ENCODE data around the gene EPN3.

EPN3 gene

DNA sequence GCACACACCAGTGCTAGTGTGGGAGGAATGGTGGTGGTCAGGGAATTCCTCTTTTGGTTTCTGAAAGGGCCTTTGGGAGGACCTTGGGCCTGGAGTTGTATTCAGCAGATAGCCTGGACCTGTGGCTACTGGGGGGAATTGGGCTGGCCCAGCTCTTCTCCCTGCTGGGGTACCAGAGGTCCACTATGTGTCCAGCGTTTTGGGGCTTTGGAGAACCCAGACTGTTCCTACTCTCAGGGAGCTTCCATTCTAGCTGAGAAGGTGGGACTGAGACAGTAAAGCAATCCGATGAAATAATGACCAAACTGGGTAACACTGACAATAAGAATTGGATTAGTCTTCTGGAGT lies 2.4 kb downstream of the EPN3 start:
- TF ChIP-seq FOXM1 (IDR thresholded peaks at IDR 0.05; ENCODE audit: borderline replicate concordance, low read depth) (no peak), TCF12 (IDR thresholded peaks at IDR 0.05; ENCODE audit: low read depth) (no peak), NFIC (IDR thresholded peaks at IDR 0.05) (no peak), CREB1 (IDR thresholded peaks at IDR 0.05; ENCODE audit: low read depth) (no peak), ZBTB7A (IDR thresholded peaks at IDR 0.05; ENCODE audit: low read depth) (no peak)
- TF ChIP-seq, protein P1, sequence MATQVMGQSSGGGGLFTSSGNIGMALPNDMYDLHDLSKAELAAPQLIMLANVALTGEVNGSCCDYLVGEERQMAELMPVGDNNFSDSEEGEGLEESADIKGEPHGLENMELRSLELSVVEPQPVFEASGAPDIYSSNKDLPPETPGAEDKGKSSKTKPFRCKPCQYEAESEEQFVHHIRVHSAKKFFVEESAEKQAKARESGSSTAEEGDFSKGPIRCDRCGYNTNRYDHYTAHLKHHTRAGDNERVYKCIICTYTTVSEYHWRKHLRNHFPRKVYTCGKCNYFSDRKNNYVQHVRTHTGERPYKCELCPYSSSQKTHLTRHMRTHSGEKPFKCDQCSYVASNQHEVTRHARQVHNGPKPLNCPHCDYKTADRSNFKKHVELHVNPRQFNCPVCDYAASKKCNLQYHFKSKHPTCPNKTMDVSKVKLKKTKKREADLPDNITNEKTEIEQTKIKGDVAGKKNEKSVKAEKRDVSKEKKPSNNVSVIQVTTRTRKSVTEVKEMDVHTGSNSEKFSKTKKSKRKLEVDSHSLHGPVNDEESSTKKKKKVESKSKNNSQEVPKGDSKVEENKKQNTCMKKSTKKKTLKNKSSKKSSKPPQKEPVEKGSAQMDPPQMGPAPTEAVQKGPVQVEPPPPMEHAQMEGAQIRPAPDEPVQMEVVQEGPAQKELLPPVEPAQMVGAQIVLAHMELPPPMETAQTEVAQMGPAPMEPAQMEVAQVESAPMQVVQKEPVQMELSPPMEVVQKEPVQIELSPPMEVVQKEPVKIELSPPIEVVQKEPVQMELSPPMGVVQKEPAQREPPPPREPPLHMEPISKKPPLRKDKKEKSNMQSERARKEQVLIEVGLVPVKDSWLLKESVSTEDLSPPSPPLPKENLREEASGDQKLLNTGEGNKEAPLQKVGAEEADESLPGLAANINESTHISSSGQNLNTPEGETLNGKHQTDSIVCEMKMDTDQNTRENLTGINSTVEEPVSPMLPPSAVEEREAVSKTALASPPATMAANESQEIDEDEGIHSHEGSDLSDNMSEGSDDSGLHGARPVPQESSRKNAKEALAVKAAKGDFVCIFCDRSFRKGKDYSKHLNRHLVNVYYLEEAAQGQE (IDR thresholded peaks at IDR 0.05; ENCODE audit: low read depth): no peak

DNA sequence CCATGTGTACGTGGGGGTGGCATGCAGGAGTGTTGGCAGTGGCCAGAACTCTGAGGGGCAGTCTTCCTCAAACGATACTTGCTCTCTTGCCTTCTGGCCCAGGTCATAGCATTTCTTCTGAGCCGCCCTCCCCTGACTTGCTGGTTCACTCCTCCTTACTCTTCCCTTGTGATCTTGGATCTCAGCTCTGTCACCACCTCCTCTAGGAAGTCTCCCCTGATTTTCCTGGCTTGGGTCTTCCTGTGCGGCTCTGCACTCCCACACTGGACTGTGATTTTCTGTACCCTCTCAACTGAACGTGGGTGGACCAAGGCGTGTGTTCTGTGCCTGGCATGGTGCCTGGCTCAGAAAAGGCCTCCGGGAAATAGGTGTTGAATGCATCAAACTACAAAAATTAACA lies 2.9 kb downstream of the EPN3 start:
- no peak for TF ChIP-seq FOXM1 (IDR thresholded peaks at IDR 0.05; ENCODE audit: borderline replicate concordance, low read depth)
- TF ChIP-seq EP300 (IDR thresholded peaks at IDR 0.05; ENCODE audit: borderline replicate concordance): no peak
- no peak for TF ChIP-seq RAD21 (IDR thresholded peaks at IDR 0.05; ENCODE audit: low read depth)
- TF ChIP-seq NFIC (IDR thresholded peaks at IDR 0.05): no peak
- no peak for TF ChIP-seq TCF12 (IDR thresholded peaks at IDR 0.05; ENCODE audit: low read depth)
- TF ChIP-seq, protein P1 (IDR thresholded peaks at IDR 0.05; ENCODE audit: low read depth): no peak
- no peak for TF ChIP-seq ZBTB7A (IDR thresholded peaks at IDR 0.05; ENCODE audit: low read depth)
- TF ChIP-seq TAF1 (IDR thresholded peaks at IDR 0.05; ENCODE audit: low read depth): no peak
- TF ChIP-seq TEAD4 (IDR thresholded peaks at IDR 0.05): no peak
- TF ChIP-seq CREB1 (IDR thresholded peaks at IDR 0.05; ENCODE audit: low read depth): no peak
- no peak for TF ChIP-seq CEBPB (IDR thresholded peaks at IDR 0.05)
- no peak for TF ChIP-seq YY1 (IDR thresholded peaks at IDR 0.05; ENCODE audit: low read depth)
- TF ChIP-seq, protein P2, sequence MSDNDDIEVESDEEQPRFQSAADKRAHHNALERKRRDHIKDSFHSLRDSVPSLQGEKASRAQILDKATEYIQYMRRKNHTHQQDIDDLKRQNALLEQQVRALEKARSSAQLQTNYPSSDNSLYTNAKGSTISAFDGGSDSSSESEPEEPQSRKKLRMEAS (IDR thresholded peaks at IDR 0.05): no peak
- TF ChIP-seq, protein P3, sequence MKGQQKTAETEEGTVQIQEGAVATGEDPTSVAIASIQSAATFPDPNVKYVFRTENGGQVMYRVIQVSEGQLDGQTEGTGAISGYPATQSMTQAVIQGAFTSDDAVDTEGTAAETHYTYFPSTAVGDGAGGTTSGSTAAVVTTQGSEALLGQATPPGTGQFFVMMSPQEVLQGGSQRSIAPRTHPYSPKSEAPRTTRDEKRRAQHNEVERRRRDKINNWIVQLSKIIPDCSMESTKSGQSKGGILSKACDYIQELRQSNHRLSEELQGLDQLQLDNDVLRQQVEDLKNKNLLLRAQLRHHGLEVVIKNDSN (IDR thresholded peaks at IDR 0.05): no peak
- TF ChIP-seq EGR1 (IDR thresholded peaks at IDR 0.05): no peak

DNA sequence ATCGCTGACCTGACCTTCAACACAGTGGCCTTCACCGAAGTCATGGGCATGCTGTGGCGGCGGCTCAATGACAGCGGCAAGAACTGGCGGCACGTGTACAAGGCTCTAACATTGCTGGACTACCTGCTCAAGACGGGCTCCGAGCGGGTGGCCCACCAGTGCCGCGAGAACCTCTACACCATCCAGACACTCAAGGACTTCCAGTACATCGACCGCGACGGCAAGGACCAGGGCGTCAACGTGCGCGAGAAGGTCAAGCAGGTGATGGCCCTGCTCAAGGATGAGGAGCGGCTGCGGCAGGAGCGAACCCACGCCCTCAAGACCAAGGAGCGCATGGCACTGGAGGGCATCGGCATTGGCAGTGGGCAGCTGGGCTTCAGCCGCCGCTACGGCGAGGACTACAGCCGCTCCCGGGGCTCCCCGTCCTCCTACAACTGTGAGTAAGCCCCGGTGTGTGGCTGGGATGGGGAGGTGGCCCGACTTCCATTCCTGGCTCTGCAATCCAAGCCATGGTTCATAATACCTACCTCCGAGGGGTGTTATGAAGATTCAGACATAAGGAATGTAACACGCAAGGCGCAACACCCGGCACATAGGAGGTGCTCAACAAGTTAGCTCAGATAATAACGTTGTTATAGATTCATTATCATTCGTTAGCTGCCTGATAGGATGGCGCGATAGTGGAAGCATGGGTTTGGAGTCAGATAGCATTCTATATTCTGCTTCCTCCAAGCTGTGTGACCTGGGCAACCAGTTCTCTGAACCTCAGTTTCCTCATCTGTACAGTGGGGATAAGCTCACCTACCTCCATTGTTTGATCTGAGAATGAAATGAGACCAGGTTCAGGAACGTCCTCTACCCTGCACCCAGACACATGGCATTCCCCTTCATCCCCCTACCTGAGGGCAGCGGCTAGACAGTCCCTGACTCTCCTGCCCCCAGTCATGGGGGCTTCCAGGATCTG lies 4.4 kb downstream of the EPN3 start:
- TF ChIP-seq FOXM1 (IDR thresholded peaks at IDR 0.05; ENCODE audit: borderline replicate concordance, low read depth): no peak
- no peak for TF ChIP-seq RAD21 (IDR thresholded peaks at IDR 0.05; ENCODE audit: low read depth)
- TF ChIP-seq, protein P1 (IDR thresholded peaks at IDR 0.05; ENCODE audit: low read depth): no peak
- TF ChIP-seq CREB1 (IDR thresholded peaks at IDR 0.05; ENCODE audit: low read depth): no peak
- TF ChIP-seq EGR1 (IDR thresholded peaks at IDR 0.05): no peak
- TF ChIP-seq TCF12 (IDR thresholded peaks at IDR 0.05; ENCODE audit: low read depth): no peak
- TF ChIP-seq EP300 (IDR thresholded peaks at IDR 0.05; ENCODE audit: borderline replicate concordance): no peak
- no peak for TF ChIP-seq TAF1 (IDR thresholded peaks at IDR 0.05; ENCODE audit: low read depth)
- TF ChIP-seq YY1 (IDR thresholded peaks at IDR 0.05; ENCODE audit: low read depth): no peak
- TF ChIP-seq, protein P3 (IDR thresholded peaks at IDR 0.05): no peak

DNA sequence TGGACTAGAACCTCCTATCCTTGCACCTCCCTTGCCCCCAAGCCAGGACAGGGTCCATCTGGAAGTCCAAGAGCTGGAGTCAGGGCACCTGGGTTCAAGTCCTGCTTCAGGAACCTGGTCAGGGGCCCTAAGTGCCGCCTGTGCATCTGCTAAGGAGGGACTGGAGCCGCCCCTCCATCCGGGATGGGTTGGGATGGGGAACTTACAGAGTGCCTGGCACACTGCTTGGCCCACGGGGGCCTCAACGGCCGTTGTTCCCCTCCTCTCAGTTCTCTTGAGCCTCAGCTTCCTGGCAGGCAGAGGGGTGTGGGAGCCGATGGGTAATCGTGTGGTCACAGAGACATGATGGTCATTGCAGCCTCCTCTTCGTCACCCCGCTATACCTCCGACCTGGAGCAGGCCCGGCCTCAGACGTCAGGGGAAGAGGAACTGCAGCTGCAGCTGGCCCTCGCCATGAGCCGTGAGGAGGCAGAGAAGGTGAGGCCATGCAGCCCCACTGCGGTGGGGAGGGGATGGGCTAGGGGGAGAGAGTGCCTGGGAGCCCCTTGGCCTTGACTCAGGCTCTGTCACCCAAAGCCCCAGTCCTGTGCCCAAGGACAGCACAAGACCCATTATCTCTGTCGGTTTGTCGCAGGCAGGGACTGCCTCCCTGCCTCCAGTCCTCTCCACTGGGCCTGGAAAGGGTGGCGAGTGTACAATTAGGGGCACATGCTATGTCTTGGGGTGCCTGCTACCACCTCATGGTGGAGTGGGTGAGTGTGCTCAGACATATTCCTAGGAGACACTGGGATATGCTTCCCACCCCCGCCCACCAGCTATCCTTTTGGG lies 5.4 kb downstream of the EPN3 start:
- no peak for TF ChIP-seq TCF12 (IDR thresholded peaks at IDR 0.05; ENCODE audit: low read depth)
- TF ChIP-seq CEBPB (IDR thresholded peaks at IDR 0.05): no peak
- TF ChIP-seq, protein P1 (IDR thresholded peaks at IDR 0.05; ENCODE audit: low read depth): no peak
- no peak for TF ChIP-seq NFIC (IDR thresholded peaks at IDR 0.05)
- TF ChIP-seq RAD21 (IDR thresholded peaks at IDR 0.05; ENCODE audit: low read depth): no peak
- TF ChIP-seq CREB1 (IDR thresholded peaks at IDR 0.05; ENCODE audit: low read depth): no peak
- TF ChIP-seq, protein P3 (IDR thresholded peaks at IDR 0.05): no peak
- TF ChIP-seq, protein P2 (IDR thresholded peaks at IDR 0.05): no peak
- TF ChIP-seq EGR1 (IDR thresholded peaks at IDR 0.05): no peak
- TF ChIP-seq EP300 (IDR thresholded peaks at IDR 0.05; ENCODE audit: borderline replicate concordance): no peak
- TF ChIP-seq ZBTB7A (IDR thresholded peaks at IDR 0.05; ENCODE audit: low read depth): no peak
- no peak for TF ChIP-seq TAF1 (IDR thresholded peaks at IDR 0.05; ENCODE audit: low read depth)
- TF ChIP-seq YY1 (IDR thresholded peaks at IDR 0.05; ENCODE audit: low read depth): no peak
- no peak for TF ChIP-seq TEAD4 (IDR thresholded peaks at IDR 0.05)
- no peak for TF ChIP-seq FOXM1 (IDR thresholded peaks at IDR 0.05; ENCODE audit: borderline replicate concordance, low read depth)

Data from Ishikawa (cell line).